ENCODE measurements around the gene GAPVD1. TPM values are rescaled to one million over a fixed set of nuclear protein-coding genes. Genes with fewer than 3 reads are reported as not detected.

The GAPVD1 gene
- total and polyA plus RNA-seq, 10 of the 15 experiments (the other 5 are each of a cell fraction or from before 2014, with no cell fraction given), result 4.3 to 36.6 (median 25.9) TPM

DNA sequence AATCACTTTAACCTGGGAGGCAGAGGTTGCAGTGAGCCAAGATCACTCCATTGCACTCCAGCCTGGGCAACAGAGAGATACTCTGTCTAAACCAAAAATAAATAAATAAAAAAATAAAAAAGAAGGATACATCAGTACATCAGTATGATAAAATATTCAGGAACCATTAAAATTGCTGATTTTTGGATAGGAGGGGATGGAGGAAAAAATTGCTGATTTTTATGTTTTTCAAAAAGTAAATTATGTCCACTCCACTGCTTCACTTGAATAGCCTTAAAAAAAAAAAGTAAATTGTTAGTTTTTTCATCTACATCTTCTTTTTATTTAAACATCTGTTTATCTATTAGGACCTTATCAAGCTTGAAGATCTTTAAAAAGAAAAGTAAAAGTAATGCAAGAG lies 7.4 kb upstream of the GAPVD1 start:
- Histone ChIP-seq H3K9me3 (replicated peaks; ENCODE audit: control insufficient read depth, insufficient read depth, low read length) (no peaks in the 10 kb centered on the region), H4K20me1 (ENCODE audit: control insufficient read depth, insufficient read depth) (no peaks in the 10 kb centered on the region), H3K27me3 (replicated peaks in 1 of 2; ENCODE audit: control insufficient read depth in 2 of 2, insufficient read depth in 2 of 2, low read length in 1 of 2) (no peaks in the 10 kb centered on the region), H3K79me2 (ENCODE audit: control insufficient read depth, insufficient read depth, low read length) (no peaks in the 10 kb centered on the region), H3K4me1 (ENCODE audit: control insufficient read depth, insufficient read depth, low read length) (no peaks in the 10 kb centered on the region; the same call in 1 of the 2 replicates), H3K36me3 (ENCODE audit: control insufficient read depth in 2 of 2, insufficient read depth in 2 of 2, low read length in 1 of 2) (no peaks in the 10 kb centered on the region), H2AFZ (ENCODE audit: control insufficient read depth, low read depth, low read length) (no peak overlapping the region), H3K4me2 (ENCODE audit: control insufficient read depth, insufficient read depth) (no peak overlapping the region), H3K9ac (ENCODE audit: control insufficient read depth, insufficient read depth, low read length) (no peak overlapping the region), H3K27ac (ENCODE audit: control insufficient read depth, insufficient read depth) (no peak overlapping the region), H3K4me3 (no peak overlapping the region)
- DNase-seq (ENCODE audit: low read depth, low spot score) (no peak), ATAC-seq (no peak), FAIRE-seq (no peak)
- BruUV-seq (replicated peaks), result no TSS peak
- ChIA-PET SMC1A (ENCODE audit: uncharacterized antibody, unreplicated experiment) (interaction anchor here (0.7 kb wide), 1 partner anchor 108 kb away, joined by 3 read pairs; no protein-coding TSS in a partner anchor), RAD21 (ENCODE audit: unreplicated experiment) (no interaction called here), CTCF (no interaction called here), POLR2A (interaction anchor here (0.7 kb wide), 1 partner anchor 815 kb away, joined by 3 read pairs; no protein-coding TSS in a partner anchor)
- intact Hi-C loops (cut with micrococcal nuclease; ENCODE audit: unreplicated experiment) (no loop called here), in situ Hi-C loops (cut with MboI) (no loop called here)
- TF ChIP-seq FOXM1 (IDR thresholded peaks at IDR 0.05; ENCODE audit: low read depth, low read length) (no peak), RELA (IDR thresholded peaks at IDR 0.05; ENCODE audit: borderline replicate concordance, partially characterized antibody) (no peak)

DNA sequence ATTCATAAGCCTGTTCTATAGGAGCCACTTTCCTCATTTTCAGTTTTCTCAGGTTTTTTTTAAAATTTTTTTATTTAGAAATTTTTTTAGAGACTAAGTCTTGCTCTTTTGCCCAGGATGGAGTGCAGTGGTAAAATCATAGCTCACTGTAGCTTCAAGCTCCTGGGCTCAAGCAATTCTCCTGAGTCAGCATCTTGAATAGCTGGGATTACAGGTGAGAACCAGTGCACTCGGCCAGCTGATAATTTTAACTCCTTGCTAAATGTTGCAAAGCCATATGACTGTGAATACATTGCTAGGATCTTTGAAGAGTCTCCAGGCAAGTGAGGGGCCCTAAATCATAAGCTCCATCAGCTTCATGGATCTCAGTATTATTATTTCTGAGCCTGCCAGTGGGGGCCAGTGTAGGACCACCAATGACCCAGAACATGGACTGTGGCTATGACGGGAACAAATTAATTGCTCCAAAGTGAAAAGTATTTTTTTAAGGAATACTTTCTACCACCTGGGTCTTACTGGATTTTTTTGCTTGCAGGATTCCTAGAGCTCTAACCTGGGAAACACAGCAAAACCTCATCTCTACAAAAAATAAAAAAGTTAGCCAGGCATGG lies 5.7 kb upstream of the GAPVD1 start:
- H3K4me2 ChIP-seq (ENCODE audit: control insufficient read depth, insufficient read depth), result no peak overlapping the region
- DNase-seq (ENCODE audit: low read depth, low spot score) (no peak), ATAC-seq (peak; percentile 76), FAIRE-seq (no peak)
- ChIA-PET SMC1A (ENCODE audit: uncharacterized antibody, unreplicated experiment) (interaction anchor here (1.0 to 1.6 kb wide), 7 partner anchors 11 to 116 kb away, joined by 3 to 9 read pairs (median 4); partner anchors contain the start of gene HSPA5), POLR2A (interaction anchor here (1.0 to 1.4 kb wide), 2 partner anchors 14 to 106 kb away, joined by 3 to 6 read pairs; partner anchors contain the start of gene HSPA5), RAD21 (ENCODE audit: unreplicated experiment) (interaction anchor here (0.7 to 1.6 kb wide), 8 partner anchors 9 to 596 kb away, joined by 3 to 6 read pairs (median 4); no protein-coding TSS in a partner anchor), CTCF (interaction anchor here (0.5 to 1.9 kb wide), 16 partner anchors 11 to 1235 kb away, joined by 3 to 13 read pairs (median 4); partner anchors contain the start of gene HSPA5)
- no peak overlapping the region for H3K9ac ChIP-seq (ENCODE audit: control insufficient read depth, insufficient read depth, low read length)
- H3K27ac ChIP-seq (ENCODE audit: control insufficient read depth, insufficient read depth), result no peak overlapping the region
- no peaks in the 10 kb centered on the region for H4K20me1 ChIP-seq (ENCODE audit: control insufficient read depth, insufficient read depth)
- H3K36me3 ChIP-seq (ENCODE audit: control insufficient read depth in 2 of 2, insufficient read depth in 2 of 2, low read length in 1 of 2), result no peaks in the 10 kb centered on the region
- H2AFZ ChIP-seq (ENCODE audit: control insufficient read depth, low read depth, low read length), result no peak overlapping the region
- peaks cover 4% of the 10 kb centered on the region for H3K4me1 ChIP-seq (ENCODE audit: control insufficient read depth, insufficient read depth, low read length)
- H3K79me2 ChIP-seq (ENCODE audit: control insufficient read depth, insufficient read depth, low read length), result no peaks in the 10 kb centered on the region
- no peaks in the 10 kb centered on the region for H3K27me3 ChIP-seq (replicated peaks in 1 of 2; ENCODE audit: control insufficient read depth in 2 of 2, insufficient read depth in 2 of 2, low read length in 1 of 2)
- H3K9me3 ChIP-seq (replicated peaks; ENCODE audit: control insufficient read depth, insufficient read depth, low read length), result no peaks in the 10 kb centered on the region; the same call in 2 of the 3 replicates
- 18% methylated on average over 2 of the region's 2 CpGs for WGBS (ENCODE audit: insufficient coverage, insufficient replicate concordance, low lambda C conversion rate, missing lambda C conversion rate)
- intact Hi-C loops (cut with micrococcal nuclease; ENCODE audit: unreplicated experiment), result loop anchor here (1.0 kb wide), 1 partner anchor 118 kb away; no protein-coding TSS in a partner anchor
- no TSS peak for BruUV-seq (replicated peaks)
- H3K4me3 ChIP-seq, result no peak overlapping the region
- in situ Hi-C loops (cut with MboI), result no loop called here
- TF ChIP-seq RAD21 (IDR thresholded peaks at IDR 0.05; ENCODE audit: insufficient read depth, low read depth, low read length), result peak; percentile 75
- no peak for TF ChIP-seq SUZ12 (IDR thresholded peaks at IDR 0.05; ENCODE audit: unreplicated experiment)
- no peak for TF ChIP-seq ELK1 (IDR thresholded peaks at IDR 0.05; ENCODE audit: low read depth, low read length)
- TF ChIP-seq NFYA (IDR thresholded peaks at IDR 0.05; ENCODE audit: borderline replicate concordance, low read depth, low read length), result no peak
- no peak for TF ChIP-seq SIX5 (IDR thresholded peaks at IDR 0.05; ENCODE audit: low read depth, low read length, severe bottlenecking)
- TF ChIP-seq STAT1 (conservative IDR thresholded peaks at IDR 0.05), result no peak
- TF ChIP-seq MTA2 (IDR thresholded peaks at IDR 0.05; ENCODE audit: low read depth), result no peak
- TF ChIP-seq CTCF (IDR thresholded peaks at IDR 0.05 in 2 of 3, conservative IDR thresholded peaks at IDR 0.05 in 1 of 3; ENCODE audit: control insufficient read depth in 2 of 3, extremely low read depth in 1 of 3, insufficient read depth in 1 of 3, low read depth in 3 of 3, low read length in 3 of 3), result peak; percentile 17 to 53 (median 41); a peak in 5 of 6 replicates
- no peak for TF ChIP-seq TCF7 (IDR thresholded peaks at IDR 0.05; ENCODE audit: borderline replicate concordance)
- peak; percentile 50; the same call in 1 of the 2 replicates for TF ChIP-seq SMC3 (IDR thresholded peaks at IDR 0.05; ENCODE audit: borderline replicate concordance, low read length)
- TF ChIP-seq IRF4 (IDR thresholded peaks at IDR 0.05; ENCODE audit: low read depth, low read length), result no peak
- TF ChIP-seq MEF2B (IDR thresholded peaks at IDR 0.05; ENCODE audit: partially characterized antibody, poor library complexity, severe bottlenecking), result no peak

Measured in GM12878 (cell line).